Thyroid gland (tissue), 4 donors: ENCODE results near the gene SEL1L2. TPM values are rescaled to one million over a fixed set of nuclear protein-coding genes. Genes with fewer than 3 reads are reported as not detected.

Experiments
- DNase-seq, 2 donors: peaks; one replicate each; pipeline ENCODE4 v3.0.0-alpha.2; 2019
- H3K27ac ChIP-seq, 3 donors: fragments of 200-600 bp; sonication (generic); 1 replicate in 2 of 3; 2 replicates in 1 of 3; pipeline ENCODE4 v1.5.1; 2016 to 2019; ENCODE audit warnings: mild to moderate bottlenecking in 1 of 3, moderate library complexity in 1 of 3
- H3K27me3 ChIP-seq: fragments of 200-600 bp; sonication (generic); one replicate; pipeline ENCODE4 v1.5.1; 2019
- H3K36me3 ChIP-seq, 2 donors: fragments of 200-600 bp; sonication (generic); one replicate each; pipeline ENCODE4 v1.5.1; 2016 to 2019
- H3K4me1 ChIP-seq, 2 donors: fragments of 200-600 bp; sonication (generic); one replicate each; pipeline ENCODE4 v1.5.1; 2017 to 2019
- H3K4me3 ChIP-seq, 3 donors: fragments of 200-600 bp; sonication (generic); replicated peaks in 1 of 3; 1 replicate in 2 of 3; 2 replicates in 1 of 3; pipeline ENCODE4 v1.5.1; 2016; ENCODE audit warnings: mild to moderate bottlenecking in 1 of 3
- H3K9me3 ChIP-seq: fragments of 200-600 bp; sonication (generic); one replicate; pipeline ENCODE4 v1.5.1; 2017
- CTCF ChIP-seq, 6 experiments: fragments of 200-600 bp in 3 of 6; fragments of 450-650 bp in 3 of 6; sonication (generic) in 3 of 6; IDR thresholded peaks; one replicate each; pipeline ENCODE4 v1.5.1; 2016 to 2019; ENCODE audit warnings: antibody characterized with exemption in 6 of 6, mild to moderate bottlenecking in 2 of 6, inconsistent platforms in 1 of 6, moderate library complexity in 1 of 6
- POLR2A ChIP-seq, 2 donors: fragments of 450-650 bp; IDR thresholded peaks; one replicate each; pipeline ENCODE4 v1.6.1; 2017; ENCODE audit warnings: antibody characterized with exemption in 2 of 2, mild to moderate bottlenecking in 2 of 2, moderate library complexity in 1 of 2
- WGBS, 2 donors: methylation state at CpG; one replicate each; pipeline ENCODE4 v1.1.5; 2017; 5-methylcytosine and 5-hydroxymethylcytosine counted together
- intact Hi-C: fragments of 100-400 bp; cut with DNase I; formaldehyde crosslinking; loops from one replicate; pipeline ENCODE4 v1.15.1; 2023
- total RNA-seq, 4 donors: library from RNA; depleted of rRNA; stranded (reverse); fragments of >200 nt; gene quantifications; one replicate each; pipeline ENCODE4 v1.2.3, GENCODE V29; 2016

The SEL1L2 gene
- total RNA-seq, 4 donors from 2014 or later: not detected

DNA sequence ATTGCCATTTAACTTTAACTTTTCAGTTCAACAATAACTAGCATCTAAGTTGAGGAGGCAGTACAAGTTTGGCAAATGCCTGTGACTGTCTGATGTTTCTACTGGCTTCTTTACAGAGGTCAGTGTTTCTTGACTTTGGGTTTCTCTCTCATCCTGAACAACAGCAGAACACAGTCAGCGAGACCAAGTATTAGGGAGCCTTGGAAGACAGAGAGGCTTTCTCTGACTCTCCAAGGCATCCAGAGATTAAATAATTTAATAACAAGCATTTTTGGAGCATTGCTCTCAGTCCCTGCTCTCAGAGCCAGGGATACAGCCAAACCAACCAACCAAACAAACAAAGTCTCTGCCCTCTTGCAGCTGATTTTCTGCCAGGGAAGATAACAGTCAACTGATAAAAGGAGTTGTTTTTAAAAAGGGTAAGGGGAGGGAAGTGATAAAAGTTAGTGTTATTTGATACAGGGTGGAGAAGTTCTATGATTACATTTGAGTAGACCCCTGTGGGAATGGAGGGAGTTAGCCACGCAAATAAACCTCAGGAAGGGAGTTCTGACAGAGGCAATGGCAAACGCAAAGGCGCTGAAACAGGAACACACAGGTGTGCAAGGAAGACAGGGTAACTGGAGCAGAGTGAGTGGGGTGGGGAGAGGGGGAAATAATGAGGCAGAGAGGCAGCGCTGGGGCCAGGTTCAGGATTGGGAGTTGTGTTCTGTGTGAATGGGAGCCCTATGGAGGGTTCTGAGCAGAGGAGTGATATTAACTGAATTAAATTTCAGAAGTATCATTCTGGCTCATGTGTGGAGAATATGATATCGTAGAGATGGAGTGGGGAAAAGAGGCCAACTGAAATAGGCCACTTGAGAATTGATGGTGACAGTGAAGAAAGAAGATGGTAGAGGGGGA is 55.2 kb downstream of the SEL1L2 start:
- no peak for DNase-seq
- 52 to 60% methylated on average over 6 of the region's 6 CpGs for WGBS, 2 donors
- no peaks in the 10 kb centered on the region for H3K27me3 ChIP-seq

GRCh38 chr20:13930281-13930680 is 60.1 kb downstream of the SEL1L2 start:
- no peak for TF ChIP-seq CTCF (IDR thresholded peaks at IDR 0.05)
- TF ChIP-seq POLR2A (IDR thresholded peaks at IDR 0.05): no peak
- H3K4me1 ChIP-seq: no peaks in the 10 kb centered on the region
- intact Hi-C loops: no loop called here
- WGBS, 2 donors: 56 to 58% methylated on average over 4 of the region's 4 CpGs
- DNase-seq: no peak
- H3K4me3 ChIP-seq: no peak overlapping the region
- H3K27me3 ChIP-seq: no peaks in the 10 kb centered on the region
- H3K36me3 ChIP-seq: no peaks in the 10 kb centered on the region
- no peak overlapping the region for H3K27ac ChIP-seq
- no peaks in the 10 kb centered on the region for H3K9me3 ChIP-seq

More for the DNA sequence above, 55.2 kb downstream of the SEL1L2 start:
- Histone ChIP-seq H3K36me3 (no peaks in the 10 kb centered on the region), H3K4me1 (no peaks in the 10 kb centered on the region), H3K9me3 (no peaks in the 10 kb centered on the region), H3K4me3 (no peak overlapping the region), H3K27ac (no peak overlapping the region)
- no peak for TF ChIP-seq POLR2A (IDR thresholded peaks at IDR 0.05)
- no peak for TF ChIP-seq CTCF (IDR thresholded peaks at IDR 0.05)
- intact Hi-C loops: no loop called here

GRCh38 chr20:13929836-13930235 is 60.6 kb downstream of the SEL1L2 start:
- no peaks in the 10 kb centered on the region for H3K36me3 ChIP-seq
- intact Hi-C loops: no loop called here
- H3K27ac ChIP-seq: no peak overlapping the region
- no peak for DNase-seq
- H3K9me3 ChIP-seq: no peaks in the 10 kb centered on the region
- TF ChIP-seq CTCF (IDR thresholded peaks at IDR 0.05): no peak
- no peak for TF ChIP-seq POLR2A (IDR thresholded peaks at IDR 0.05)
- H3K4me1 ChIP-seq: no peaks in the 10 kb centered on the region
- H3K4me3 ChIP-seq: no peak overlapping the region
- H3K27me3 ChIP-seq: no peaks in the 10 kb centered on the region
- 91 to 98% methylated on average over 6 of the region's 6 CpGs for WGBS, 2 donors

GRCh38 chr20:13928901-13929300 is 61.5 kb downstream of the SEL1L2 start:
- DNase-seq: no peak
- H3K4me1 ChIP-seq: no peaks in the 10 kb centered on the region
- no peak overlapping the region for H3K4me3 ChIP-seq
- no peak overlapping the region for H3K27ac ChIP-seq
- H3K27me3 ChIP-seq: no peaks in the 10 kb centered on the region
- 81 to 87% methylated on average over 5 of the region's 5 CpGs for WGBS, 2 donors
- no peaks in the 10 kb centered on the region for H3K36me3 ChIP-seq
- intact Hi-C loops: no loop called here
- H3K9me3 ChIP-seq: no peaks in the 10 kb centered on the region
- no peak for TF ChIP-seq POLR2A (IDR thresholded peaks at IDR 0.05)
- no peak for TF ChIP-seq CTCF (IDR thresholded peaks at IDR 0.05)

GRCh38 chr20:13927171-13927570 is 63.2 kb downstream of the SEL1L2 start:
- WGBS, 2 donors: 76 to 80% methylated on average over 2 of the region's 2 CpGs
- DNase-seq: no peak
- no peak overlapping the region for H3K4me3 ChIP-seq
- H3K4me1 ChIP-seq: no peaks in the 10 kb centered on the region
- no peaks in the 10 kb centered on the region for H3K27me3 ChIP-seq
- no peak for TF ChIP-seq CTCF (IDR thresholded peaks at IDR 0.05)
- TF ChIP-seq POLR2A (IDR thresholded peaks at IDR 0.05): no peak
- no peaks in the 10 kb centered on the region for H3K9me3 ChIP-seq
- intact Hi-C loops: no loop called here
- H3K36me3 ChIP-seq: no peaks in the 10 kb centered on the region
- H3K27ac ChIP-seq: no peak overlapping the region
